ENCODE data around the gene KCNC4.

GRCh38 chr1:110235181-110235833, 25.2 kb downstream of the KCNC4 start:
- no peak for TF ChIP-seq CTCF (IDR thresholded peaks at IDR 0.05)
- TF ChIP-seq POLR2A (IDR thresholded peaks at IDR 0.05): no peak

Measured in body of pancreas (tissue), 4 donors.